NCI-H1417 treated with DMSO at 0.1 percent for 48 hours (cell line): ENCODE measurements around the gene FAM90A26.
"Not testable (repeated sequence)": the region's sequence is repeated elsewhere in the genome, so short reads cannot be mapped to it uniquely, and the experiment has no call there.

Source experiments
- DNase-seq: peaks from one replicate; lab custom pipeline; 2025; lab: John Stamatoyannopoulos, UW

FAM90A26 gene

GRCh38 chr4:9158392-9158791, 11.8 kb upstream of the FAM90A26 start:
- DNase-seq = not testable (repeated sequence)

- not testable (repeated sequence) for DNase-seq
These were observed 10.2 kb upstream of the FAM90A26 start for GRCh38 chr4:9160046-9160445.

DNA sequence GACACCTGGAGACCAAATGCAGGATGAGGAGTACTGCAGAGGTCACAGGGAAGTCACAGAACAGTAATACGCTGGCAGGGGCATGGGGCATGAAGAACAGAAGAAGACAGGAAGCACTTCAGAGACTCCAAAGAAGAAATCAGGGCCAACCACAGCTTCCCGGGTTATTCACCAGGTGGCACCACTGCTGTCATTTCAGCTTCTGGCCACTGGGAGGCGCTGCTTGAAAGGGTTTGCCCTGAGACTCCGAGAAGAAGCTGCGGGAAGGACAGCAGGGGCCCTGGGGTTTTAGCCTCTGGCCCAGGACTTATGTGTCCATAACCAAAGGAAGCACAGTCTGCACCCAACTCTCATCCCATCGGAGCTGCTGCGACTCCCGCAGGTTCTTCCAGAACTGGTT, 4.2 kb upstream of the FAM90A26 start:
- not testable (repeated sequence) for DNase-seq

GRCh38 chr4:9210357-9210756, 40.1 kb downstream of the FAM90A26 start, which contains the start of gene USP17L10:
USP17L10 (plus strand) TSS chr4:9210657; CDS start chr4:9210657, 0 bp downstream.
- not testable (repeated sequence) for DNase-seq

- DNase-seq = not testable (repeated sequence)
These were observed 44.5 kb downstream of the FAM90A26 start for GRCh38 chr4:9214701-9215100.

GRCh38 chr4:9215105-9215504, 44.9 kb downstream of the FAM90A26 start, which contains the start of gene USP17L11:
USP17L11 (plus strand) TSS chr4:9215405; CDS start chr4:9215405, 0 bp downstream.
- not testable (repeated sequence) for DNase-seq

DNA sequence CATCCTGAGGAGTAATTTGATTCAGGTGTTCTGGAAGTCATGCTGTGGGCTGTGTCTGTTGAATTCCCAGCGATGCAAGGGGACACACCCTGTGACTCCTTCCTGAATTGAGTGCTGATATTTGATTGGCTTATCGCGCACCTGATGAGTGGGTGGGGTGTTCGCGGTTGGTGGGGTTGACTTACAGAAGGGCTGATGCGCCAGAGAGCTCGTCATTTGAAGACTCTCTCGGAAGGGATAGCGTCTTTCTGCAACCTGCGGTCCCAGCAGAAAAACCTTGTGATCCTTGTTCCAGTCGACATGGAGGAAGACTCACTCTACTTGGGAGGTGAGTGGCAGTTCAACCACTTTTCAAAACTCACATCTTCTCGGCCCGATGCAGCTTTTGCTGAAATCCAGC, 49.6 kb downstream of the FAM90A26 start, which contains the start of gene USP17L12:
USP17L12 (plus strand) TSS at position 301 of the 400 bp plus-strand sequence; CDS start at position 301, 0 bp downstream.
- not testable (repeated sequence) for DNase-seq

- DNase-seq = not testable (repeated sequence)
These were observed 54.4 kb downstream of the FAM90A26 start, which contains the start of gene USP17L13 for GRCh38 chr4:9224596-9224995. USP17L13 (plus strand) TSS chr4:9224896; CDS start chr4:9224896, 0 bp downstream.
